MM.1S (cell line): ENCODE data around the gene ZNF474.

Source experiments
- DNase-seq: peaks from one replicate; pipeline ENCODE4 v3.0.0-alpha.2; 2015
- H2AFZ ChIP-seq: fragments of 300-600 bp; sonication (generic); 2 replicates; pipeline ENCODE4 v1.6.0; 2016; ENCODE audit warnings: antibody characterized with exemption, low read length
- H3F3A ChIP-seq: fragments of 300-600 bp; sonication (generic); 2 replicates; pipeline ENCODE4 v1.6.1; 2016; ENCODE audit warnings: mild to moderate bottlenecking, antibody characterized with exemption, low read length, moderate library complexity, mixed read lengths; ENCODE audit not compliant: insufficient read depth
- H3K27ac ChIP-seq: fragments of 300-600 bp; sonication (generic); 2 replicates; pipeline ENCODE4 v1.5.1; 2016; ENCODE audit warnings: mild to moderate bottlenecking, low read length
- H3K27me3 ChIP-seq: fragments of 300-600 bp; sonication (generic); replicated peaks from 2 replicates; pipeline ENCODE4 v1.6.0; 2016; ENCODE audit warnings: low read length; ENCODE audit not compliant: insufficient read depth
- H3K36me3 ChIP-seq: fragments of 300-600 bp; sonication (generic); replicated peaks from 2 replicates; pipeline ENCODE4 v1.6.1; 2016; ENCODE audit warnings: mild to moderate bottlenecking, low read length, mixed read lengths; ENCODE audit not compliant: insufficient read depth
- H3K4me1 ChIP-seq: fragments of 300-600 bp; sonication (generic); 2 replicates; pipeline ENCODE4 v1.6.1; 2016; ENCODE audit warnings: low read length, mixed read lengths
- H3K4me2 ChIP-seq: fragments of 300-600 bp; sonication (generic); 2 replicates; pipeline ENCODE4 v1.6.0; 2016; ENCODE audit warnings: low read depth, low read length
- H3K4me3 ChIP-seq: fragments of 300-600 bp; sonication (generic); 2 replicates; pipeline ENCODE4 v1.5.1; 2016; ENCODE audit warnings: low read length, mixed read lengths
- H3K79me2 ChIP-seq: fragments of 300-600 bp; sonication (generic); 2 replicates; pipeline ENCODE4 v1.6.1; 2016; ENCODE audit warnings: mixed run types, low read length, mixed read lengths
- H3K9ac ChIP-seq: fragments of 300-600 bp; sonication (generic); 2 replicates; pipeline ENCODE4 v1.6.1; 2016; ENCODE audit warnings: low read length, mixed read lengths
- H3K9me2 ChIP-seq: fragments of 300-600 bp; sonication (generic); replicated peaks from 2 replicates; pipeline ENCODE4 v1.6.1; 2016; ENCODE audit warnings: mild to moderate bottlenecking, low read length, mixed read lengths; ENCODE audit not compliant: insufficient read depth
- H3K9me3 ChIP-seq: fragments of 300-600 bp; sonication (generic); replicated peaks from 2 replicates; pipeline ENCODE4 v1.6.1; 2016; ENCODE audit warnings: mild to moderate bottlenecking, low read length, mixed read lengths; ENCODE audit not compliant: insufficient read depth
- H4K20me1 ChIP-seq: fragments of 300-600 bp; sonication (generic); 2 replicates; pipeline ENCODE4 v1.6.1; 2016; ENCODE audit warnings: mild to moderate bottlenecking, low read length, moderate library complexity, mixed read lengths; ENCODE audit not compliant: insufficient read depth
- CTCF ChIP-seq: fragments of 300-600 bp; sonication (generic); IDR thresholded peaks from 2 replicates; pipeline ENCODE4 v1.5.1; 2016; ENCODE audit warnings: antibody characterized with exemption, low read length, mixed read lengths
- EZH2 ChIP-seq: fragments of 300-600 bp; sonication (generic); optimal IDR thresholded peaks from 2 replicates; pipeline ENCODE3; 2017; ENCODE audit warnings: low read depth, mild to moderate bottlenecking, antibody characterized with exemption, low read length, mixed read lengths
- EZH2phosphoT487 ChIP-seq: fragments of 300-600 bp; sonication (generic); IDR thresholded peaks from 2 replicates; pipeline ENCODE4 v1.6.1; 2018; ENCODE audit warnings: antibody characterized with exemption, low read length

Gene ZNF474

GRCh38 chr5:122180146-122180712, 50.9 kb downstream of the ZNF474 start:
- H3K9me2 ChIP-seq = no peaks in the 10 kb centered on the region
- no peaks in the 10 kb centered on the region for H4K20me1 ChIP-seq
- H3K4me3 ChIP-seq = no peak overlapping the region
- H3K4me2 ChIP-seq = no peak overlapping the region
- TF ChIP-seq EZH2 (no peak), EZH2phosphoT487 (no peak), CTCF (no peak)
- H3K9ac ChIP-seq = no peak overlapping the region
- no peak overlapping the region for H2AFZ ChIP-seq
- H3K4me1 ChIP-seq = no peaks in the 10 kb centered on the region
- H3K36me3 ChIP-seq = no peaks in the 10 kb centered on the region
- H3K27ac ChIP-seq = no peak overlapping the region
- no peaks in the 10 kb centered on the region for H3K79me2 ChIP-seq
- no peaks in the 10 kb centered on the region for H3K9me3 ChIP-seq
- DNase-seq = no peak
- H3F3A ChIP-seq = no peaks in the 10 kb centered on the region
- no peaks in the 10 kb centered on the region for H3K27me3 ChIP-seq

- H3K27ac ChIP-seq = no peak overlapping the region
- no peak for TF ChIP-seq EZH2phosphoT487
- no peak for TF ChIP-seq CTCF
- no peak for TF ChIP-seq EZH2
- H3K4me3 ChIP-seq = no peak overlapping the region
- no peaks in the 10 kb centered on the region for H3K27me3 ChIP-seq
- H3K79me2 ChIP-seq = no peaks in the 10 kb centered on the region
- H2AFZ ChIP-seq = no peak overlapping the region
- H3K9me2 ChIP-seq = no peaks in the 10 kb centered on the region
- no peaks in the 10 kb centered on the region for H4K20me1 ChIP-seq
- no peaks in the 10 kb centered on the region for H3K9me3 ChIP-seq
- no peaks in the 10 kb centered on the region for H3F3A ChIP-seq
- H3K9ac ChIP-seq = no peak overlapping the region
- no peaks in the 10 kb centered on the region for H3K36me3 ChIP-seq
- DNase-seq = no peak
- H3K4me1 ChIP-seq = no peaks in the 10 kb centered on the region
- no peak overlapping the region for H3K4me2 ChIP-seq
Measured at GRCh38 chr5:122180863-122181548, 51.7 kb downstream of the ZNF474 start.

GRCh38 chr5:122181863-122182262, 52.5 kb downstream of the ZNF474 start:
- TF ChIP-seq EZH2 = no peak
- TF ChIP-seq EZH2phosphoT487 = no peak
- no peak for TF ChIP-seq CTCF
- no peak overlapping the region for H3K4me3 ChIP-seq

More at GRCh38 chr5:122181863-122182262, 52.5 kb downstream of the ZNF474 start:
- Histone ChIP-seq H3F3A (no peaks in the 10 kb centered on the region), H3K9me2 (no peaks in the 10 kb centered on the region), H3K4me1 (no peaks in the 10 kb centered on the region), H3K79me2 (no peaks in the 10 kb centered on the region), H3K9ac (no peak overlapping the region), H4K20me1 (no peaks in the 10 kb centered on the region), H3K36me3 (no peaks in the 10 kb centered on the region), H2AFZ (no peak overlapping the region), H3K27ac (no peak overlapping the region), H3K4me2 (no peak overlapping the region), H3K27me3 (no peaks in the 10 kb centered on the region), H3K9me3 (no peaks in the 10 kb centered on the region)
- DNase-seq = no peak
